Upper lobe of left lung (tissue), 6 donors: ENCODE results near the gene GPC5. TPM values are rescaled to one million over a fixed set of nuclear protein-coding genes. Genes with fewer than 3 reads are reported as not detected.

ENCODE experiments used
- ATAC-seq, 2 donors: fragments of 200-7000 bp; cut with Tn5 transposase; one replicate each; pipeline ENCODE4 v1.9.1; 2022; ENCODE audit warnings: mild to moderate bottlenecking in 2 of 2, moderate library complexity in 2 of 2; ENCODE audit not compliant: low FRiP score in 2 of 2
- DNase-seq, 2 donors: peaks; one replicate each; pipeline ENCODE4 v3.0.0-alpha.2; 2019 to 2020
- H3K27ac ChIP-seq, 4 donors: fragments of 200-600 bp; sonication (generic); one replicate each; pipeline ENCODE4 v1.5.1; 2016 to 2019
- H3K27me3 ChIP-seq, 4 donors: fragments of 200-600 bp; sonication (generic); one replicate each; pipeline ENCODE4 v1.5.1; 2017 to 2019
- H3K36me3 ChIP-seq, 4 donors: fragments of 200-600 bp; sonication (generic); one replicate each; pipeline ENCODE4 v1.5.1; 2016 to 2019
- H3K4me1 ChIP-seq, 4 donors: fragments of 200-600 bp; sonication (generic); one replicate each; pipeline ENCODE4 v1.5.1; 2018 to 2019
- H3K4me3 ChIP-seq, 4 donors: fragments of 200-600 bp; sonication (generic); one replicate each; pipeline ENCODE4 v1.5.1; 2017 to 2019; ENCODE audit warnings: mild to moderate bottlenecking in 2 of 4, moderate library complexity in 1 of 4
- H3K9me3 ChIP-seq, 4 donors: fragments of 200-600 bp; sonication (generic); one replicate each; pipeline ENCODE4 v1.5.1; 2018 to 2019
- EP300 ChIP-seq, 4 donors: sonication (generic); formaldehyde crosslinking; IDR thresholded peaks; one replicate each; pipeline ENCODE4 v1.5.1; 2017; ENCODE audit warnings: antibody characterized with exemption in 4 of 4, control low read depth in 2 of 4
- POLR2A ChIP-seq, 4 donors: fragments of 450-650 bp; IDR thresholded peaks; one replicate each; pipeline ENCODE4 v1.5.1; 2016 to 2017; ENCODE audit warnings: antibody characterized with exemption in 4 of 4, mild to moderate bottlenecking in 2 of 4
- POLR2AphosphoS5 ChIP-seq, 2 donors: sonication (generic); formaldehyde crosslinking; IDR thresholded peaks; one replicate each; pipeline ENCODE4 v1.5.1; 2017; ENCODE audit warnings: antibody characterized with exemption in 2 of 2
- WGBS, 2 donors: methylation state at CpG; one replicate each; pipeline ENCODE4 v1.1.5; 2017 to 2018; 5-methylcytosine and 5-hydroxymethylcytosine counted together
- total RNA-seq, 6 donors: library from RNA; depleted of rRNA in 4 of 6; stranded (reverse); fragments of >200 nt in 4 of 6; gene quantifications; one replicate each; pipeline versions ENCODE4 v1.1.0 to v1.2.1, GENCODE V29; 2016 to 2021
- TF ChIP-seq, protein P1 (sequence below), 6 experiments: fragments of 450-650 bp in 4 of 6; fragments of 200-600 bp in 2 of 6; sonication (generic) in 2 of 6; IDR thresholded peaks; one replicate each; pipeline ENCODE4 v1.5.1; 2016 to 2019; ENCODE audit warnings: antibody characterized with exemption in 6 of 6
- donor health status: DM: no; HTN: no; CAD: no; lungs with moderate emphysema.
- donor health status: DM: no; HTN: yes; CAD: no; lungs with severe emphysema.

Gene GPC5
- total RNA-seq, 6 donors from 2014 or later = 7.6 to 51.4 (median 12.8) TPM

DNA sequence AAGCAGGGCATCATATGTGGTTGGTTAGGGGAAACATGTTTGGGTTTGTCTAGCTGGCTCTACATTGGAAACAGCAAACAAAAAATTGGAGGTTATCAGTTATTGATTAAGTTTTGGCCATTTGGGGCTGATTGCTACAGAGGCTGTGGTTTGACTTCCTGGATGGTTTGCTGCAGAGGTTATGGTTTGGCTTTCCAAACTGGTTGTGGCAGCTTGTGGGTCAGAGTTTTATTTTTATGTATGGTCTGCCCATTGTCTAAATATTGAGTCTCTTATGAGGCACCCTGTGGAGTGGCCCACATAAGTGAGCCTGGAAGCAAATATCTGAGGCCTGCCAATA lies 261.6 kb downstream of the GPC5 start:
- ATAC-seq (no peak), DNase-seq (no peak)
- H3K4me3 ChIP-seq = no peak overlapping the region
- H3K36me3 ChIP-seq = no peaks in the 10 kb centered on the region
- no peaks in the 10 kb centered on the region for H3K9me3 ChIP-seq
- no peaks in the 10 kb centered on the region for H3K4me1 ChIP-seq
- H3K27me3 ChIP-seq = no peaks in the 10 kb centered on the region
- H3K27ac ChIP-seq = no peak overlapping the region
- TF ChIP-seq, protein P1, sequence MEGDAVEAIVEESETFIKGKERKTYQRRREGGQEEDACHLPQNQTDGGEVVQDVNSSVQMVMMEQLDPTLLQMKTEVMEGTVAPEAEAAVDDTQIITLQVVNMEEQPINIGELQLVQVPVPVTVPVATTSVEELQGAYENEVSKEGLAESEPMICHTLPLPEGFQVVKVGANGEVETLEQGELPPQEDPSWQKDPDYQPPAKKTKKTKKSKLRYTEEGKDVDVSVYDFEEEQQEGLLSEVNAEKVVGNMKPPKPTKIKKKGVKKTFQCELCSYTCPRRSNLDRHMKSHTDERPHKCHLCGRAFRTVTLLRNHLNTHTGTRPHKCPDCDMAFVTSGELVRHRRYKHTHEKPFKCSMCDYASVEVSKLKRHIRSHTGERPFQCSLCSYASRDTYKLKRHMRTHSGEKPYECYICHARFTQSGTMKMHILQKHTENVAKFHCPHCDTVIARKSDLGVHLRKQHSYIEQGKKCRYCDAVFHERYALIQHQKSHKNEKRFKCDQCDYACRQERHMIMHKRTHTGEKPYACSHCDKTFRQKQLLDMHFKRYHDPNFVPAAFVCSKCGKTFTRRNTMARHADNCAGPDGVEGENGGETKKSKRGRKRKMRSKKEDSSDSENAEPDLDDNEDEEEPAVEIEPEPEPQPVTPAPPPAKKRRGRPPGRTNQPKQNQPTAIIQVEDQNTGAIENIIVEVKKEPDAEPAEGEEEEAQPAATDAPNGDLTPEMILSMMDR (IDR thresholded peaks at IDR 0.05) = no peak
- TF ChIP-seq POLR2AphosphoS5 (IDR thresholded peaks at IDR 0.05) (no peak), POLR2A (IDR thresholded peaks at IDR 0.05) (no peak), EP300 (IDR thresholded peaks at IDR 0.05) (no peak)

DNA sequence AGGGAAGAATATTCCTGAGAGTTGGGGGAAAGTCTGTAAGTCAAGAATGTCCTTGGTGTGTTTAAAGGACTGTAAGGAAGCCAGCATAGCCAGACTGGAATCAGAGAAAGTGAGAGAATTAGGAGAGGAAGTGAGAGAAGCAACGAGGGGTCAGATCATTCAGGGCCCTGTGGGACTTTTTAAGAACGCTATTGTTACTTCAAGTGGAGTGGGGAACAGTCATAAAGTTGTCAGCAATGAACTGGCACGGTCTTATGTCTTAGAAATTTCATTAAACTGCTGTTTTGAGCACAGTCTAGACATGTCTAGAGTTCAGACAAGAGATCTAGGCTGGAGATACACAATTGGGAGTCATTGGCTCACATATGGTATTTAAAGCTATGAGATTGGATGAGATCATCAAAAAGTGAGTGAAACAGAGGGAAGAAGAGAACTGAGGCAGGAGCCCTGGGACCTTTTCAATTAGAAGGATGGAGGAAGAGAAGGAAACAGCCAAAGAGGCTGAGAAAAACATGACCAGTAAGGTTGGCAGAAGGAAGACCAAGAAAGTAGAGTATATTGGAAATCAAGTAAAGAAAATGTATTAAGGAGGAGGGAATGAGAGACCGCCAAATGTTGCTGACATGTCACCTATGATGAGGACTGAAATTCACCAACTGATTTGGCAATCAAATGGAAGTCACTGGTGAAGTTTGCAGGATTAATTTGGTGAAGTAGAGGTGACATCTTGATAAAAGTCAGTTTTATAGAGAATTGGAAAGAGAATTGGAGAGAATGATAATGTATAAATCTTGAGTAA lies 263.5 kb downstream of the GPC5 start:
- no peak overlapping the region for H3K27ac ChIP-seq
- H3K36me3 ChIP-seq = no peaks in the 10 kb centered on the region
- H3K4me3 ChIP-seq = no peak overlapping the region
- H3K9me3 ChIP-seq = no peaks in the 10 kb centered on the region
- no peaks in the 10 kb centered on the region for H3K27me3 ChIP-seq
- no peak for ATAC-seq
- no peak for DNase-seq
- TF ChIP-seq EP300 (IDR thresholded peaks at IDR 0.05) (no peak), POLR2A (IDR thresholded peaks at IDR 0.05) (no peak), POLR2AphosphoS5 (IDR thresholded peaks at IDR 0.05) (no peak)
- TF ChIP-seq, protein P1 (IDR thresholded peaks at IDR 0.05) = no peak
- H3K4me1 ChIP-seq = no peaks in the 10 kb centered on the region
- 71 to 77% methylated on average over 4 of the region's 4 CpGs for WGBS, 2 donors

- H3K27ac ChIP-seq = no peak overlapping the region
- no peak overlapping the region for H3K4me3 ChIP-seq
- no peaks in the 10 kb centered on the region for H3K4me1 ChIP-seq
- ATAC-seq (no peak), DNase-seq (no peak)
- H3K27me3 ChIP-seq = no peaks in the 10 kb centered on the region
- no peaks in the 10 kb centered on the region for H3K36me3 ChIP-seq
- TF ChIP-seq POLR2A (IDR thresholded peaks at IDR 0.05) (no peak), EP300 (IDR thresholded peaks at IDR 0.05) (no peak), POLR2AphosphoS5 (IDR thresholded peaks at IDR 0.05) (no peak)
- TF ChIP-seq, protein P1 (IDR thresholded peaks at IDR 0.05) = no peak
- H3K9me3 ChIP-seq = no peaks in the 10 kb centered on the region
- WGBS, 2 donors = 84 to 91% methylated on average over 3 of the region's 3 CpGs
These were observed 265.6 kb downstream of the GPC5 start for GRCh38 chr13:91664039-91664438.

DNA sequence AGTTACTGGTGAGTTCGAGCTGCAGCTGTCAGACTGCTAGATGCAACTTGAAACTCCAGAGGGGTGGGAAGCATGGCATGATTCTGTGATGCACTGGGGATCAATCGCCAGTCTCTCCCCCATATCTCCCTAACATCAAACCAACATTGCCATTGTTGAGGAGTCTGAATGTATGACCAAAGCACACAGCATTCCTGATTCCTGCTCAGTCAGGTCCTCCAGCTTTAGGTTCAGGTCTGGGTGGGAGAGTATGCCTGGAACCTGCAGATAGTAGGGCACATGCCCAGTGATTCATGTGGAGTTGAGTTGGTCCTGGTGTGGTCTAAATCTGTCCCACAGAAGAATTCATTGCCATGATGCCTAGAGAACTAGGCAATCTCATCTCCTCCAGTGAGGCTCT lies 269.1 kb downstream of the GPC5 start:
- TF ChIP-seq EP300 (IDR thresholded peaks at IDR 0.05) (no peak), POLR2A (IDR thresholded peaks at IDR 0.05) (no peak), POLR2AphosphoS5 (IDR thresholded peaks at IDR 0.05) (no peak)
- TF ChIP-seq, protein P1 (IDR thresholded peaks at IDR 0.05) = no peak
- H3K36me3 ChIP-seq = no peaks in the 10 kb centered on the region
- WGBS, 2 donors = 69 to 88% methylated on average over 2 of the region's 2 CpGs

More for the DNA sequence above, 269.1 kb downstream of the GPC5 start:
- Histone ChIP-seq H3K9me3 (no peaks in the 10 kb centered on the region), H3K27ac (no peak overlapping the region), H3K27me3 (no peaks in the 10 kb centered on the region), H3K4me3 (no peak overlapping the region), H3K4me1 (no peaks in the 10 kb centered on the region)
- ATAC-seq (no peak), DNase-seq (no peak)
